ENCODE measurements around the gene PRC1. TPM values are rescaled to one million over a fixed set of nuclear protein-coding genes. Genes with fewer than 3 reads are reported as not detected.

Gene PRC1
- total RNA-seq, 3 donors from 2014 or later (not counting 1 experiment from before 2014, with no cell fraction given) = 18.9 to 25.1 (median 23.3) TPM

DNA sequence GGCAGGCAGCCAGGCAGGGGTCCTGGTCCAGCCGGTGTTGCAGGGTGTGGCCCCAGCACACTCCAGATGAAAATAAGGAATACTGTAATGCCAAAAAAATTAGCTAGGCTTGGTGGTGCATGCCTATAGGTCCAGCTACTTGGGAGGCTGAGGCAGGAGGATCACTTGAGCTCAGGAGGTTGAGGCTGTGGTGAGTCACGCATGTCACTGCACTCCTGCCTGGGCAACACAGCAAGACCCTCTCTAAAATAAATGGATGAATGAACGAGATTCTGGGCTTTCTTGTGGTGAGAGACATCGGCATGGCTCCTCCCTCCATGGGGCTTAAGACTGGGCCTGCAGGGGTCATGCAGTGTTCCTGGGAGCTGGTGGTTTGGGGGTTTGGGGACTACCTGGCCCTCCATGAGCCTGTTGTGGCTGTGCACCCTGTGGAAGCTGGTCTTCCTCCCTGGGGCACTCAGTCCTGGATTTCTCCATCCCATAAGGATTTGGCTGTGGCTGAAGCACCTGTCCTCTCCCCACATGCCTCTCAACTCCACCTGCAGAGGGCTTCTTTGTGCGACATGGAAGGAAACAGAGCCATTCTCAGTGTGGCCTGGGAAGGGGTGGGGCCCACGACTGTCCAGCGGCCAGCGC, 47.3 kb downstream of the PRC1 start:
- Histone ChIP-seq H3K36me3 (ENCODE audit: control insufficient read depth, insufficient read depth, low read length) (peaks cover 79% of the 10 kb centered on the region), H3K4me1 (ENCODE audit: control insufficient read depth, insufficient read depth, low read length) (no peaks in the 10 kb centered on the region), H3K27me3 (ENCODE audit: control insufficient read depth, insufficient read depth, low read length) (no peaks in the 10 kb centered on the region), H3K4me3 (ENCODE audit: low read length) (no peak overlapping the region), H3K9me3 (ENCODE audit: control insufficient read depth, insufficient read depth, low read length) (no peaks in the 10 kb centered on the region), H3K27ac (ENCODE audit: low read length) (no peak overlapping the region)
- intact Hi-C loops (cut with micrococcal nuclease) = no loop called here
- Mint-ChIP-seq H3K36me3 (no peaks in the 10 kb centered on the region), H3K4me1 (no peaks in the 10 kb centered on the region), H3K4me3 (no peak overlapping the region), H3K27ac (no peak overlapping the region), H3K27me3 (ENCODE audit: low read depth in 2 of 2) (no peaks in the 10 kb centered on the region), H3K9me3 (no peaks in the 10 kb centered on the region)
- peak in 1 of 3 donors; percentile 3 for ATAC-seq
- TF ChIP-seq, protein P1, sequence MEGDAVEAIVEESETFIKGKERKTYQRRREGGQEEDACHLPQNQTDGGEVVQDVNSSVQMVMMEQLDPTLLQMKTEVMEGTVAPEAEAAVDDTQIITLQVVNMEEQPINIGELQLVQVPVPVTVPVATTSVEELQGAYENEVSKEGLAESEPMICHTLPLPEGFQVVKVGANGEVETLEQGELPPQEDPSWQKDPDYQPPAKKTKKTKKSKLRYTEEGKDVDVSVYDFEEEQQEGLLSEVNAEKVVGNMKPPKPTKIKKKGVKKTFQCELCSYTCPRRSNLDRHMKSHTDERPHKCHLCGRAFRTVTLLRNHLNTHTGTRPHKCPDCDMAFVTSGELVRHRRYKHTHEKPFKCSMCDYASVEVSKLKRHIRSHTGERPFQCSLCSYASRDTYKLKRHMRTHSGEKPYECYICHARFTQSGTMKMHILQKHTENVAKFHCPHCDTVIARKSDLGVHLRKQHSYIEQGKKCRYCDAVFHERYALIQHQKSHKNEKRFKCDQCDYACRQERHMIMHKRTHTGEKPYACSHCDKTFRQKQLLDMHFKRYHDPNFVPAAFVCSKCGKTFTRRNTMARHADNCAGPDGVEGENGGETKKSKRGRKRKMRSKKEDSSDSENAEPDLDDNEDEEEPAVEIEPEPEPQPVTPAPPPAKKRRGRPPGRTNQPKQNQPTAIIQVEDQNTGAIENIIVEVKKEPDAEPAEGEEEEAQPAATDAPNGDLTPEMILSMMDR (IDR thresholded peaks at IDR 0.05) = no peak
- DNase-seq = no peak
- 90% methylated on average over 8 of the region's 8 CpGs for WGBS (ENCODE audit: insufficient coverage)

DNA sequence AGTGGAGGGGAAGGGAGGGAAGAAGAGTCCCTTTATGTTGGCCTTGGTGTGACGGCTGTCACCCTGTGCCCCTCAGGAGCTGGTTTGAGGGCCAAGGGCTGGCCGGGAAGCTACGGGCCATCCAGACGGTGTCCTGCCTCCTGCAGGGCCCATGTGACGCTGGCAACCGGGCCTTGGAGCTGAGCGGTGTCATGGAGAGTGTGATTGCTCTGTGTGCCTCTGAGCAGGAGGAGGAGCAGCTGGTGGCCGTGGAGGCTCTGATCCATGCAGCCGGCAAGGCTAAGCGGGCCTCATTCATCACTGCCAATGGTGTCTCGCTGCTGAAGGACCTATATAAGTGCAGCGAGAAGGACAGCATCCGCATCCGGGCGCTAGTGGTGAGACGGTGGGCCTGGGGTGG, 47.8 kb downstream of the PRC1 start:
- TF ChIP-seq, protein P1 (IDR thresholded peaks at IDR 0.05) = no peak
- ATAC-seq (no peak), DNase-seq (no peak)
- Mint-ChIP-seq H3K36me3 (no peaks in the 10 kb centered on the region), H3K9me3 (no peaks in the 10 kb centered on the region), H3K27ac (no peak overlapping the region), H3K27me3 (ENCODE audit: low read depth in 2 of 2) (no peaks in the 10 kb centered on the region), H3K4me3 (no peak overlapping the region), H3K4me1 (no peaks in the 10 kb centered on the region)
- H3K27me3 ChIP-seq (ENCODE audit: control insufficient read depth, insufficient read depth, low read length) = no peaks in the 10 kb centered on the region
- H3K36me3 ChIP-seq (ENCODE audit: control insufficient read depth, insufficient read depth, low read length) = peaks cover 78% of the 10 kb centered on the region
- H3K4me1 ChIP-seq (ENCODE audit: control insufficient read depth, insufficient read depth, low read length) = no peaks in the 10 kb centered on the region
- intact Hi-C loops (cut with micrococcal nuclease) = no loop called here
- no peaks in the 10 kb centered on the region for H3K9me3 ChIP-seq (ENCODE audit: control insufficient read depth, insufficient read depth, low read length)
- 98% methylated on average over 16 of the region's 16 CpGs for WGBS (ENCODE audit: insufficient coverage)
- no peak overlapping the region for H3K4me3 ChIP-seq (ENCODE audit: low read length)
- no peak overlapping the region for H3K27ac ChIP-seq (ENCODE audit: low read length)

DNA sequence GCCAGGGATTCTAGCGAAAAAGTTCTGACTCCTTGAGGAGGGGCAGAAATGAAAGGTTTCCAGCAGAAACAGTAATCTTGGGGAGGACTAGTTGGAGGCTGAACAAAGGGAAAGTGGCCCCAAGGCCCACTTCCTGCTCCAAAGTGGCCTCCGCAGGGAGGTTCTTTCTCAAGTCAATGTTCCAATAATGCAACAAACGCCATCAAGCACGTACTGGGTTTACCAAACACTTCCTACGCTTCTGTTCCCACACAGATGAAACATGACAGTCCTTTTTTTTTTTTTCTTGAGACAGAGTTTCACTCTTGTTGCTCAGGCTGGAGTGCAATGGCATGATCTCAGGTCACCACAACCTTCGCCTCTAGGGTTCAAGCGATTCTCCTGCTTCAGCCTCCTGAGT, 49.2 kb downstream of the PRC1 start:
- H3K4me1 Mint-ChIP-seq = no peaks in the 10 kb centered on the region
- TF ChIP-seq, protein P1 (IDR thresholded peaks at IDR 0.05) = no peak
- no peak overlapping the region for H3K4me3 ChIP-seq (ENCODE audit: low read length)
- 87% methylated on average over 7 of the region's 7 CpGs for WGBS (ENCODE audit: insufficient coverage)
- no peak overlapping the region for H3K4me3 Mint-ChIP-seq
- H3K27me3 Mint-ChIP-seq (ENCODE audit: low read depth in 2 of 2) = no peaks in the 10 kb centered on the region
- H3K27me3 ChIP-seq (ENCODE audit: control insufficient read depth, insufficient read depth, low read length) = no peaks in the 10 kb centered on the region
- no peak overlapping the region for H3K27ac Mint-ChIP-seq
- H3K36me3 Mint-ChIP-seq = no peaks in the 10 kb centered on the region
- ATAC-seq (no peak), DNase-seq (no peak)
- H3K9me3 ChIP-seq (ENCODE audit: control insufficient read depth, insufficient read depth, low read length) = no peaks in the 10 kb centered on the region
- intact Hi-C loops (cut with micrococcal nuclease) = no loop called here
- no peaks in the 10 kb centered on the region for H3K4me1 ChIP-seq (ENCODE audit: control insufficient read depth, insufficient read depth, low read length)
- H3K36me3 ChIP-seq (ENCODE audit: control insufficient read depth, insufficient read depth, low read length) = peaks cover 81% of the 10 kb centered on the region
- H3K9me3 Mint-ChIP-seq = no peaks in the 10 kb centered on the region
- no peak overlapping the region for H3K27ac ChIP-seq (ENCODE audit: low read length)

All from natural killer cell (primary cell).